Erythroblast (primary cell): Measurements from ENCODE around the gene C1QTNF2.

Experiments used
- GATA1 ChIP-seq: IDR thresholded peaks from 2 replicates; pipeline ENCODE4 v1.6.1; 2011; ENCODE audit warnings: low read depth, mild to moderate bottlenecking, control low read depth, low read length, moderate library complexity
- POLR2A ChIP-seq: IDR thresholded peaks from 2 replicates; pipeline ENCODE4 v1.6.1; 2011; ENCODE audit warnings: mild to moderate bottlenecking, low read length

DNA sequence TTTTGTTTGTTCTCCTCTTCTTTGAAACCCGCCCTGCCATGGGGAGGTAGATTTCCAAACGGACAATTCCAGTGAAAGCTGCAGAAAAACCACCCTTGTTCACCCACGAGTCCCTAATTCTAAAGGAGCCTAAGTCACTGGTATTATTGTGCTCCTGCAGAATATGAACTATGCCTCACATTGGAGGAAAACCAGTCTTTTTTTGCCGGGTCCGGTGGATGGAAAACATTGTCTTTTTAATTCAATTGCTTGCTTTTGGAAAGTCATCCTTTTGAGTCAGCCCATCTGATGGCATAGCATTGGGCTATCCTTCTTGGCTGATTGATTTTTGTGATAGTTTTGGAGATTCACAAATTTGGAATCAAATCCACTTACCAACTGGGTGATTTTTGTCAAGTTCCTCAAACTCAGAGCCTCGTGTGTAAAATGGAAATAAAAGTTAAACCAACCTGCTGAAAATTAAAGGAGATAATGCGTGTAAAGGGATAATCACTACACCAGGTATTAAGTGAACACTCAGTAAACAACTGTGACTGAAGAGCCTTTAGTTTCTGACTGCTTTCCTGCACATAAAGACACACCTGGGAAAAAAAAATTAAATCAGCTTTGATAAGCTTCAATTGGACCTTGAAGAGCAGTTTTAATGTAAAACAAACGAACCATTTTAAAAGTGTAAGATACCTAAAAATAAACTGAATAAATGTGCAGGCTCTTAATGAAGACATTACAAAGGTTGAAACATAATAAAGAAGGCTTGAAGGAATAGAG, 57.3 kb downstream of the C1QTNF2 start:
- TF ChIP-seq POLR2A, result no peak
- TF ChIP-seq GATA1, result no peak
